ENCODE data around the gene USP34. TPM values are rescaled to one million over a fixed set of nuclear protein-coding genes. Genes with fewer than 3 reads are reported as not detected.

USP34 gene
- total and polyA plus RNA-seq, 2 donors (not counting 1 experiment from before 2014, with no cell fraction given), result 52.4 to 129 TPM

DNA sequence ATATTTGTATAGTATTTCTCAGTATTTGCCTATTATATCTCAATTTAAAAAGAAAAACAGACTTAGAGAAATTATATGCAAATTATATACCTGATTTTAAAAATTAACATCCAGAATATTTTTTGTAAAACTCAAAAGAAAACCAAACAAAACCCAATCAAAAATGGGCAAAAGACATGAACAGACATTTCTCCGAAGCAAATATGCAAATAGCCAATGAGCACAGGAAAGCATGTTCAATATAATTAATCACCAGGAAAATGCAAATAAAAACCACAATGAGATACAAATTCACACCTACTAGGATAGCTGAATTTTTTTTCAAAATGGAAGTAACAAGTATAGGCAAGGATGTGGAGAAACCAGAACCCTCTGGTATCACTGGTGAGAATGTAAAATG is 108.0 kb downstream of the USP34 start:
- Histone ChIP-seq H3K4me1 (ENCODE audit: control insufficient read depth, extremely low read depth, insufficient read depth, low read length) (no peaks in the 10 kb centered on the region), H3K4me3 (replicated peaks in 1 of 4; ENCODE audit: control extremely low read depth in 1 of 4, insufficient read depth in 1 of 4, low read depth in 3 of 4, low read length in 4 of 4) (no peak overlapping the region), H3K9me3 (ENCODE audit: control insufficient read depth, insufficient read depth, low read depth, low read length) (no peaks in the 10 kb centered on the region), H3K27me3 (ENCODE audit: control insufficient read depth, insufficient read depth, low read length) (no peaks in the 10 kb centered on the region), H3K79me2 (ENCODE audit: control insufficient read depth, insufficient read depth, low read length) (peaks cover 8% of the 10 kb centered on the region), H3K27ac (ENCODE audit: insufficient read depth, low read length) (no peak overlapping the region), H3K36me3 (ENCODE audit: control insufficient read depth, insufficient read depth, low read length) (no peaks in the 10 kb centered on the region), H4K20me1 (ENCODE audit: control insufficient read depth, extremely low read depth, insufficient read depth, low read length) (no peaks in the 10 kb centered on the region), H3K9ac (ENCODE audit: insufficient read depth, low read length) (no peak overlapping the region), H2AFZ (ENCODE audit: low read length) (no peak overlapping the region), H3K4me2 (ENCODE audit: extremely low read depth, insufficient read depth, low read length) (no peak overlapping the region)
- DNase-seq (ENCODE audit: low read depth in 2 of 2), result no peak
- TF ChIP-seq EZH2 (IDR thresholded peaks at IDR 0.05; ENCODE audit: low read length, missing control alignments) (no peak), CTCF (conservative IDR thresholded peaks at IDR 0.05 in 1 of 2, IDR thresholded peaks at IDR 0.05 in 1 of 2; ENCODE audit: low read depth in 1 of 2, low read length in 2 of 2) (no peak)

DNA sequence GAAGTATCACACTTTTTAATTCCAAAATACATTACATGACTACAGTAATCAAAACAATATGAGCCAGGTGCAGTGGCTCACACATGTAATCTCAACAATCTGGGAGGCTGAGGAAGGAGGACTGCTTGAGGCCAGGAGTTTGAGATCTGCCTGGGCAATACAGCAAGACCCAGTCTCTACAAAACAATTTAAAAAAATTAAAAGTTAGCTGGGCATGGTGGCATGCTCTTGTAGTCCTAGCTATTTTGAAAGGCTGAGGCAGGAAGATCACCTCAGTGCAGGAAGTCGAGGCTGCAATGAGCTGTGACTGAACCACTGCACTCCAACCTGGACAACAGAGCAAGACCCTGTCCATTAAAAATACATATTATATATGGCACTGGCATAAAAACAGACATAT is 109.8 kb downstream of the USP34 start:
- Histone ChIP-seq H3K36me3 (ENCODE audit: control insufficient read depth, insufficient read depth, low read length) (no peaks in the 10 kb centered on the region), H3K9ac (ENCODE audit: insufficient read depth, low read length) (no peak overlapping the region), H3K27me3 (ENCODE audit: control insufficient read depth, insufficient read depth, low read length) (no peaks in the 10 kb centered on the region), H3K27ac (ENCODE audit: insufficient read depth, low read length) (no peak overlapping the region), H3K4me1 (ENCODE audit: control insufficient read depth, extremely low read depth, insufficient read depth, low read length) (peaks cover 3% of the 10 kb centered on the region), H3K9me3 (ENCODE audit: control insufficient read depth, insufficient read depth, low read depth, low read length) (no peaks in the 10 kb centered on the region), H3K4me3 (replicated peaks in 1 of 4; ENCODE audit: control extremely low read depth in 1 of 4, insufficient read depth in 1 of 4, low read depth in 3 of 4, low read length in 4 of 4) (no peak overlapping the region), H2AFZ (ENCODE audit: low read length) (no peak overlapping the region), H3K4me2 (ENCODE audit: extremely low read depth, insufficient read depth, low read length) (no peak overlapping the region), H4K20me1 (ENCODE audit: control insufficient read depth, extremely low read depth, insufficient read depth, low read length) (no peaks in the 10 kb centered on the region), H3K79me2 (ENCODE audit: control insufficient read depth, insufficient read depth, low read length) (peaks cover 10% of the 10 kb centered on the region)
- TF ChIP-seq CTCF (conservative IDR thresholded peaks at IDR 0.05 in 1 of 2, IDR thresholded peaks at IDR 0.05 in 1 of 2; ENCODE audit: low read depth in 1 of 2, low read length in 2 of 2) (no peak), EZH2 (IDR thresholded peaks at IDR 0.05; ENCODE audit: low read length, missing control alignments) (no peak)
- DNase-seq (ENCODE audit: low read depth in 2 of 2), result no peak

DNA sequence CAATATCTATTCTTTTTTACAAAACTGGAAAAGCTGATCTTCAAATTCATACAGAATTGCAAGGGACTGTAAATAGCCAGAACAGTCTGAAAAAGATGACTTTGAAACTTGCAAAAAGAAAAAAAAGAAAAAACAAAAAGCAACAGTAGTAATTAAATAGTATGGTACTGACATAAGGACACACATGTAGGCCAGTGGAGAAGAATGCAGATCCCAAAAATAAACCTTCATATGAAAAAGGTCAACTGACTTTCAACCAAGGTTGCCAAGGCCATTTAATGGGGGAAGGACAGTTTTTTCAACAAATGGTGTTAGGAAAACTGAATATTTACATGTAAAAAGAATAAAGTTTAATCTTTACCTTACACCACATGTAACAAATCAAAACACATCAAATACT is 111.8 kb downstream of the USP34 start:
- H3K9me3 ChIP-seq (ENCODE audit: control insufficient read depth, insufficient read depth, low read depth, low read length), result no peaks in the 10 kb centered on the region
- no peak for DNase-seq (ENCODE audit: low read depth in 2 of 2)
- H4K20me1 ChIP-seq (ENCODE audit: control insufficient read depth, extremely low read depth, insufficient read depth, low read length), result no peaks in the 10 kb centered on the region
- H3K36me3 ChIP-seq (ENCODE audit: control insufficient read depth, insufficient read depth, low read length), result peaks cover 2% of the 10 kb centered on the region
- no peak overlapping the region for H3K4me3 ChIP-seq (replicated peaks in 1 of 4; ENCODE audit: control extremely low read depth in 1 of 4, insufficient read depth in 1 of 4, low read depth in 3 of 4, low read length in 4 of 4)
- no peak overlapping the region for H3K4me2 ChIP-seq (ENCODE audit: extremely low read depth, insufficient read depth, low read length)
- no peaks in the 10 kb centered on the region for H3K27me3 ChIP-seq (ENCODE audit: control insufficient read depth, insufficient read depth, low read length)
- peaks cover 20% of the 10 kb centered on the region for H3K79me2 ChIP-seq (ENCODE audit: control insufficient read depth, insufficient read depth, low read length)
- peaks cover 3% of the 10 kb centered on the region for H3K4me1 ChIP-seq (ENCODE audit: control insufficient read depth, extremely low read depth, insufficient read depth, low read length)
- TF ChIP-seq EZH2 (IDR thresholded peaks at IDR 0.05; ENCODE audit: low read length, missing control alignments), result no peak
- TF ChIP-seq CTCF (conservative IDR thresholded peaks at IDR 0.05 in 1 of 2, IDR thresholded peaks at IDR 0.05 in 1 of 2; ENCODE audit: low read depth in 1 of 2, low read length in 2 of 2), result no peak
- H2AFZ ChIP-seq (ENCODE audit: low read length), result no peak overlapping the region
- H3K9ac ChIP-seq (ENCODE audit: insufficient read depth, low read length), result no peak overlapping the region
- no peak overlapping the region for H3K27ac ChIP-seq (ENCODE audit: insufficient read depth, low read length)
